Astrocyte (in vitro differentiated cells and primary cell): ENCODE measurements around the gene TRAF1. TPM values are rescaled to one million over a fixed set of nuclear protein-coding genes. Genes with fewer than 3 reads are reported as not detected.
A peak's percentile ranks its signal among the peaks of the same experiment; 100 is the strongest.

Experiments used
- DNase-seq: peaks from one replicate; pipeline ENCODE4 v3.0.0-alpha.2; 2010; ENCODE audit warnings: low read depth
- FAIRE-seq: peaks from 2 replicates; lab custom pipeline; 2011; peaks lifted over from hg19 to GRCh38; lab: Jason Lieb, UNC
- H2AFZ ChIP-seq: 2 replicates; pipeline ENCODE4 v1.6.0; 2012; ENCODE audit warnings: low read depth, low read length, inconsistent platforms
- H3K27ac ChIP-seq: 2 replicates; pipeline ENCODE4 v1.5.1; 2011; ENCODE audit warnings: low read depth, low read length, inconsistent platforms
- H3K27me3 ChIP-seq: 2 replicates; pipeline ENCODE4 v1.6.0; 2011; ENCODE audit warnings: low read length, inconsistent platforms; ENCODE audit not compliant: insufficient read depth
- H3K36me3 ChIP-seq: 2 replicates; pipeline ENCODE4 v1.5.1; 2011; ENCODE audit warnings: low read length, inconsistent platforms; ENCODE audit not compliant: insufficient read depth
- H3K4me1 ChIP-seq: 2 replicates; pipeline ENCODE4 v1.5.1; 2011; ENCODE audit warnings: low read length, inconsistent platforms; ENCODE audit not compliant: insufficient read depth
- H3K4me2 ChIP-seq: 2 replicates; pipeline ENCODE4 v1.6.0; 2012; ENCODE audit warnings: low read length, inconsistent platforms
- H3K4me3 ChIP-seq: 2 replicates; pipeline ENCODE4 v1.5.1; 2011; ENCODE audit warnings: low read depth, mild to moderate bottlenecking, low read length, inconsistent platforms; ENCODE audit not compliant: insufficient read depth
- H3K79me2 ChIP-seq: 2 replicates; pipeline ENCODE4 v1.6.0; 2012; ENCODE audit warnings: mild to moderate bottlenecking, low read length, inconsistent platforms; ENCODE audit not compliant: insufficient read depth
- H3K9ac ChIP-seq: 2 replicates; pipeline ENCODE4 v1.6.0; 2012; ENCODE audit warnings: mild to moderate bottlenecking, low read length, inconsistent platforms
- H3K9me3 ChIP-seq: 2 replicates; pipeline ENCODE4 v1.5.1; 2012; ENCODE audit warnings: low read depth, mild to moderate bottlenecking, low read length, inconsistent platforms; ENCODE audit not compliant: insufficient read depth
- H4K20me1 ChIP-seq: 2 replicates; pipeline ENCODE4 v1.6.0; 2012; ENCODE audit warnings: low read length, inconsistent platforms; ENCODE audit not compliant: insufficient read depth
- H3K27ac Mint-ChIP-seq: one replicate; pipeline ENCODE4 v1.8.0; 2021; ENCODE audit warnings: mild to moderate bottlenecking, mixed read lengths; ENCODE audit not compliant: unreplicated experiment
- H3K27me3 Mint-ChIP-seq: one replicate; pipeline ENCODE4 v1.8.0; 2021; ENCODE audit warnings: low read depth, mixed read lengths; ENCODE audit not compliant: unreplicated experiment
- H3K36me3 Mint-ChIP-seq: one replicate; pipeline ENCODE4 v1.8.0; 2021; ENCODE audit warnings: low read depth, mixed read lengths; ENCODE audit not compliant: unreplicated experiment
- H3K4me1 Mint-ChIP-seq: one replicate; pipeline ENCODE4 v1.8.0; 2021; ENCODE audit warnings: low read depth, mixed read lengths; ENCODE audit not compliant: unreplicated experiment
- H3K4me3 Mint-ChIP-seq: one replicate; pipeline ENCODE4 v1.8.0; 2021; ENCODE audit warnings: mild to moderate bottlenecking, moderate library complexity, mixed read lengths; ENCODE audit not compliant: unreplicated experiment
- H3K9me3 Mint-ChIP-seq: one replicate; pipeline ENCODE4 v1.8.0; 2021; ENCODE audit warnings: mild to moderate bottlenecking, mixed read lengths; ENCODE audit not compliant: unreplicated experiment
- EZH2 ChIP-seq: IDR thresholded peaks from 2 replicates; pipeline ENCODE4 v1.6.1; 2012; ENCODE audit warnings: mild to moderate bottlenecking, low read length, inconsistent platforms; ENCODE audit not compliant: insufficient read depth
- total RNA-seq: library from RNA; stranded (reverse); gene quantifications from 2 replicates; pipeline ENCODE4 v1.2.1, GENCODE V29; 2021
- TF ChIP-seq, protein P1 (sequence below): IDR thresholded peaks from 2 replicates; pipeline ENCODE4 v1.5.1; 2011; ENCODE audit warnings: low read depth, mild to moderate bottlenecking, inconsistent platforms, low read length, moderate library complexity; ENCODE audit not compliant: insufficient read depth

The TRAF1 gene
- total RNA-seq, 1 donor from 2014 or later = 4.2 TPM

DNA sequence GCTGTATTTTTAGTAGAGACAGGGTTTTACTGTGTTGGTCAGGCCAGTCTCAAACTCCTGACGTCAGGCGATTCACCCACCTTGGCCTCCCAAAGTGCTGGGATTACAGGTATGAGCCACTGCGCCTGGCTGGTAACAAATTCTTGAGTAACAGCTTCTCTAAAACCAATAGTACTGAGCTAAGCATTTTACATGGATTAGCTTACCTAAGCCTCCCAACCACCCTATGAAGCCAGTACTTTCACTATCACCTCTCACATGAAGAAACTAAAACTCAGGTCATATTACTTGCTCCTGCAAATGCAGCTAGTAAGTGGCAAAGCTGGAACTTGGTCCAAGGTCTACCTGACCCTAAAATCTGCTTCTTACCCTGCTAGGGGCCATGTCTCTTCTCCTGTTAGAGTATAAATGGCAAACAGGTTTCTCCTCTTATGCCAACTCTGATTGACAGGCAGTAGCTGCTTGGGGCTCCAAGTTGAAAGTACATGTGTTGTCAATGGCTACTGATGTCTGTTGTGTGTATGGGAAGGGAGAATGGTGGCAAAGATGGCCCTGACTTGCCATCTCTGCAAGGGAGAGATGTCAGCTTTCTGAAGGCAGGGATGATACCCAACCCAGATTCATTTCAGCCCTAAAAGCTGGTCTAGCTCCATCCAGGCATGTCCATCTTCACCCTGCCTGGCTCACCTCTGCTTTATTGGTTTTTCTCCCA lies 53.6 kb downstream of the TRAF1 start:
- DNase-seq (no peak), FAIRE-seq (no peak)
- Mint-ChIP-seq H3K36me3 (peaks cover 5% of the 10 kb centered on the region), H3K4me1 (peaks cover 11% of the 10 kb centered on the region), H3K9me3 (no peaks in the 10 kb centered on the region), H3K27ac (no peak overlapping the region), H3K4me3 (no peak overlapping the region), H3K27me3 (no peaks in the 10 kb centered on the region)
- no peaks in the 10 kb centered on the region for H3K9me3 ChIP-seq
- no peaks in the 10 kb centered on the region for H4K20me1 ChIP-seq
- peaks cover 6% of the 10 kb centered on the region for H3K36me3 ChIP-seq
- no peak overlapping the region for H3K9ac ChIP-seq
- H3K4me1 ChIP-seq = peaks cover 27% of the 10 kb centered on the region
- H3K27ac ChIP-seq = no peak overlapping the region
- no peak overlapping the region for H3K4me3 ChIP-seq
- H2AFZ ChIP-seq = no peak overlapping the region
- peaks cover 21% of the 10 kb centered on the region for H3K79me2 ChIP-seq
- H3K27me3 ChIP-seq = no peaks in the 10 kb centered on the region
- TF ChIP-seq, protein P1, sequence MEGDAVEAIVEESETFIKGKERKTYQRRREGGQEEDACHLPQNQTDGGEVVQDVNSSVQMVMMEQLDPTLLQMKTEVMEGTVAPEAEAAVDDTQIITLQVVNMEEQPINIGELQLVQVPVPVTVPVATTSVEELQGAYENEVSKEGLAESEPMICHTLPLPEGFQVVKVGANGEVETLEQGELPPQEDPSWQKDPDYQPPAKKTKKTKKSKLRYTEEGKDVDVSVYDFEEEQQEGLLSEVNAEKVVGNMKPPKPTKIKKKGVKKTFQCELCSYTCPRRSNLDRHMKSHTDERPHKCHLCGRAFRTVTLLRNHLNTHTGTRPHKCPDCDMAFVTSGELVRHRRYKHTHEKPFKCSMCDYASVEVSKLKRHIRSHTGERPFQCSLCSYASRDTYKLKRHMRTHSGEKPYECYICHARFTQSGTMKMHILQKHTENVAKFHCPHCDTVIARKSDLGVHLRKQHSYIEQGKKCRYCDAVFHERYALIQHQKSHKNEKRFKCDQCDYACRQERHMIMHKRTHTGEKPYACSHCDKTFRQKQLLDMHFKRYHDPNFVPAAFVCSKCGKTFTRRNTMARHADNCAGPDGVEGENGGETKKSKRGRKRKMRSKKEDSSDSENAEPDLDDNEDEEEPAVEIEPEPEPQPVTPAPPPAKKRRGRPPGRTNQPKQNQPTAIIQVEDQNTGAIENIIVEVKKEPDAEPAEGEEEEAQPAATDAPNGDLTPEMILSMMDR = no peak
- TF ChIP-seq EZH2 = no peak
- no peak overlapping the region for H3K4me2 ChIP-seq

DNA sequence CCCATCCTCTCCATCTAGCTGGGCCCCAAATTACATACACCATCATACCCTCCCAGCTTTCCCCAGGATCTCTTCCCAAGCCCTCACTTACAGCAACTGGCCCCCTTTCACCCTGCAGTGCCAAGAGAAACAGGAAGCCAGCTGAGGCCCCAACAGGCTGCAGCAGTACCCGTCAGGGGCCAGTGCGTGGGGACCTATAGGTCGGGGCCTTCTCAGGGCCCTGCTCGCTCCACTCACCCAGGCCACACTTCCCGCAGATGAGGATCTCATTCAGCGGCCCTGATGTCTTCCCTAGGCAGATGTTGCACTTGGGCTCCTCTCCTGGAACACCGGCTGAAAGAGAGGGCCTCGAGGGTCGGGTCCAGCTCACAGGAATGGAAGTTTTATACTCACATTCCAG lies 56.4 kb downstream of the TRAF1 start:
- Histone ChIP-seq H3K4me3 (no peak overlapping the region), H2AFZ (no peak overlapping the region), H3K36me3 (peaks cover 6% of the 10 kb centered on the region), H3K27me3 (no peaks in the 10 kb centered on the region), H3K4me2 (no peak overlapping the region), H4K20me1 (no peaks in the 10 kb centered on the region), H3K79me2 (peaks cover 12% of the 10 kb centered on the region), H3K9me3 (no peaks in the 10 kb centered on the region), H3K27ac (no peak overlapping the region), H3K4me1 (peaks cover 13% of the 10 kb centered on the region), H3K9ac (no peak overlapping the region)
- DNase-seq = no peak
- Mint-ChIP-seq H3K27ac (no peak overlapping the region), H3K4me3 (no peak overlapping the region), H3K4me1 (peaks cover 9% of the 10 kb centered on the region), H3K27me3 (no peaks in the 10 kb centered on the region), H3K36me3 (peaks cover 6% of the 10 kb centered on the region), H3K9me3 (no peaks in the 10 kb centered on the region)
- no peak for TF ChIP-seq EZH2
- TF ChIP-seq, protein P1 = no peak
- FAIRE-seq = no peak

DNA sequence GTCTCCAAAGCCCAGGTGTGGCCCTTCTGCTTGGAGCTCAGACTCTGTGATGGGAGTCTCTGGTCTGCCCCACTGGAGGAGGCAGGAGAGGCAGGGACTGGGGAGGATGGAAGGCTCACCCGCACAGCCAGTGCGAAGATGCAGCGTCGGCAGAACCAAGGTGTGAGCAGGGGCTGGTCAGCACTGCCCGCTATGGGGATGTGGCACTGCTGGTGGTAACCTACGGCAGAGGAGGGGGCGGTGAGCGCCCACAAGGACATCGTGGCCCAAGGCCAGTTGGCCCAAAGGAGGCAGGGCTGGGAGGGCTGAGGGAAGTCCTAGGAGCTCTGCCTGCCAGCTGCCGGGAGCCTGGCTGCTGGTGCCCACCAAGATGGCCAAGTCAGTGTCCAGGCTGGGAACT lies 56.9 kb downstream of the TRAF1 start:
- Histone ChIP-seq H3K4me2 (peak overlapping the region; percentile 93), H3K9ac (peak overlapping the region; percentile 66), H3K36me3 (peaks cover 6% of the 10 kb centered on the region), H2AFZ (no peak overlapping the region), H3K79me2 (peaks cover 8% of the 10 kb centered on the region), H3K9me3 (no peaks in the 10 kb centered on the region), H3K4me1 (peaks cover 9% of the 10 kb centered on the region), H3K27me3 (no peaks in the 10 kb centered on the region), H4K20me1 (no peaks in the 10 kb centered on the region), H3K4me3 (no peak overlapping the region), H3K27ac (no peak overlapping the region)
- no peak for TF ChIP-seq EZH2
- TF ChIP-seq, protein P1 = no peak
- Mint-ChIP-seq H3K9me3 (no peaks in the 10 kb centered on the region), H3K36me3 (peaks cover 6% of the 10 kb centered on the region), H3K27ac (no peak overlapping the region), H3K4me1 (peaks cover 9% of the 10 kb centered on the region), H3K27me3 (no peaks in the 10 kb centered on the region), H3K4me3 (no peak overlapping the region)
- FAIRE-seq = no peak
- no peak for DNase-seq
